Brain microvascular endothelial cell (primary cell): ENCODE measurements around the gene DLG2.

ENCODE experiments used
- DNase-seq: peaks from one replicate; pipeline ENCODE4 v3.0.0-alpha.2; 2020
- H3K27ac ChIP-seq: fragments of 250-450 bp; sonication (Bioruptor Pico); 2 replicates; pipeline ENCODE4 v1.5.1; 2020; ENCODE audit warnings: mild to moderate bottlenecking, moderate library complexity
- H3K27me3 ChIP-seq: fragments of 250-450 bp; sonication (Bioruptor Pico); replicated peaks from 2 replicates; pipeline ENCODE4 v1.5.1; 2020; ENCODE audit warnings: mild to moderate bottlenecking
- H3K36me3 ChIP-seq: fragments of 250-450 bp; sonication (Bioruptor Pico); replicated peaks from 2 replicates; pipeline ENCODE4 v1.5.1; 2020; ENCODE audit warnings: mild to moderate bottlenecking
- H3K4me3 ChIP-seq: 2 replicates; pipeline ENCODE4 v1.5.1; 2011; ENCODE audit warnings: low read depth, mild to moderate bottlenecking, control low read depth, low read length, moderate library complexity
- CTCF ChIP-seq: IDR thresholded peaks from 2 replicates; pipeline ENCODE4 v1.5.1; 2011; ENCODE audit warnings: low read depth, mild to moderate bottlenecking, moderate library complexity, low read length, control low read depth, inconsistent platforms; ENCODE audit errors: missing control alignments
- in situ Hi-C: cut with HindIII; loops from 2 replicates; pipeline ENCODE4 v1.10.0; 2017; ENCODE audit warnings: low sequenced_read_pairs, low pct_ligation_motif_present

Gene DLG2

DNA sequence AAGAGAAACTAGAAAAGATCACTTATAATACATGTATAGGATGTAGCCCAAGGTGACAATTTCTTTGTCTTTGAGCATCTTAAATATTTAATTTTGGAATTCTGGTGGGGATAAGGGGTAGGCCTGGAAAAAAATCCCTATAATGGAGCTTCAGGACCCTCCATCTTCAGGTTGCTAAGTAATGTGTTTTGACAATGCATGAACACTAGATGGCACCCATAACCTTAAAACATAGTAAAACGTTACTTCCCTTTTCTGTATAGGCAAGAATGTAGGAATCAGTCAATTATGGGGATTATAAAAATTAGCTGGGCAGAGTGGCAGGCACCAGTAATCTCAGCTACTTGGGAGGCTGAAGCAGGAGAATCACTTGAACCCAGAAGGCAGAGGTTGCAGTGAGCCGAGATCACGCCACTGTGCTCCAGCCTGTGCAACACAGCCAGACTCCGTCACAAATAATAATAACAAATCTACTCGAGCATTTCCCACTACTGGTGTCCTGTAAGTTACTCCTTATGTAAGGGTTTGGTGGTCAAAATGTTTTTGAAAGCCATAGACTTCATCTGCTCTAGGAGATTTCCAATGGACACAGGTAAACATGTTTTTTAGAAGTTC, 1799.1 kb downstream of the DLG2 start:
- H3K36me3 ChIP-seq = no peaks in the 10 kb centered on the region
- no peaks in the 10 kb centered on the region for H3K27me3 ChIP-seq
- H3K27ac ChIP-seq = peak overlapping the region; percentile 34
- in situ Hi-C loops = no loop called here
- TF ChIP-seq CTCF = peak; percentile 50
- peak; percentile 35 for DNase-seq
- peak overlapping the region; percentile 2 for H3K4me3 ChIP-seq

DNA sequence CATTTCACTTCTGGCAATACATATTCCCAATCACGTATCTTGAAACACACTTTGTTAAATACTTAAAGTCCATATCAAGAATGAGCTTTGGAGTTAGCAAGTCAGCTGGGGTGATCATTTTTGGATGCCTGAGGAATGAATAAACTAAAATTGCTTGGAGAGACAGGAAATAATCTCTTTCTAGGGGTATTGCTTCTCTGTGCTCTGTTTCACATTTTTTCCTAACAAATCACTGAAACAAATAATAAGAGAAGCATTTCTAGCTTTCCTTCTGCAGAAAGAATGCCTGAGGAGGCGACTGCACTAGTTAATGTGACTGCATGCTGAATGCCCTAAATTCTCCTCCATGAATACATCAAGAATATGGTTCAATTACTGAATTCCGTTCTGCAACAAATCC, 1799.6 kb downstream of the DLG2 start:
- DNase-seq = peak; percentile 18
- Histone ChIP-seq H3K27me3 (no peaks in the 10 kb centered on the region), H3K27ac (peak overlapping the region; percentile 34), H3K4me3 (no peak overlapping the region), H3K36me3 (no peaks in the 10 kb centered on the region)
- in situ Hi-C loops = no loop called here
- no peak for TF ChIP-seq CTCF

- in situ Hi-C loops = no loop called here
- no peak for TF ChIP-seq CTCF
- no peak overlapping the region for H3K4me3 ChIP-seq
- H3K36me3 ChIP-seq = no peaks in the 10 kb centered on the region
- DNase-seq = no peak
- H3K27ac ChIP-seq = no peak overlapping the region
- no peaks in the 10 kb centered on the region for H3K27me3 ChIP-seq
Observed at GRCh38 chr11:83826078-83826477, 1801.1 kb downstream of the DLG2 start.

DNA sequence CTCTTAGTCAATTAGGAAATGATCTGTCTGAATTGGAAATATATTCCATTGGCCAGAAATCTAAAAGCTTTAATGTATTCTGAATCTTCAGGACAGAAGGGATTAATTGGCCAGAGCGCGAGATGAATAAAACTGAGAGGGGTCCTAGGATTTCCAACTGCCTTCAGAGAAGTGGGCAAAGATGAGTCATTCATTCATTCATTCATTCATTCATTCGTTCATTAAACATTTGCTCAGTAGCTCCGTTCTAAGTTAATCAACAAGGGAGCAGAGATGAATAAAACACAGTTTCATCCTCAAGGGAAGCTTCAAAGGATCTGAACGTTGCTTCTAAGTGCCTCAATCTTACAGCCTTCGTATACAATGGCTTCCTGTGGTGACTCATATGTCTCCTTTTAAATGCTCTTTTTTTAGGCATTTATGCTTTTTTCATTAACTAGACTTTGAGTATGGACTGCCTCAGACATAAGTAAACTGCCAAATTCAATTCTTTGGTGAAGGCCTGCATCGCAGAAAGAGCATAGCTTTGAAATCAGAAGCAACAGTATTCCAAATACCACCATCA, 1803.6 kb downstream of the DLG2 start:
- Histone ChIP-seq H3K27ac (no peak overlapping the region), H3K36me3 (no peaks in the 10 kb centered on the region), H3K4me3 (no peak overlapping the region), H3K27me3 (no peaks in the 10 kb centered on the region)
- TF ChIP-seq CTCF = no peak
- DNase-seq = no peak
- in situ Hi-C loops = loop anchor here (25.0 kb wide), 1 partner anchor 536 kb away; the partner anchor contains the start of gene CCDC90B

DNA sequence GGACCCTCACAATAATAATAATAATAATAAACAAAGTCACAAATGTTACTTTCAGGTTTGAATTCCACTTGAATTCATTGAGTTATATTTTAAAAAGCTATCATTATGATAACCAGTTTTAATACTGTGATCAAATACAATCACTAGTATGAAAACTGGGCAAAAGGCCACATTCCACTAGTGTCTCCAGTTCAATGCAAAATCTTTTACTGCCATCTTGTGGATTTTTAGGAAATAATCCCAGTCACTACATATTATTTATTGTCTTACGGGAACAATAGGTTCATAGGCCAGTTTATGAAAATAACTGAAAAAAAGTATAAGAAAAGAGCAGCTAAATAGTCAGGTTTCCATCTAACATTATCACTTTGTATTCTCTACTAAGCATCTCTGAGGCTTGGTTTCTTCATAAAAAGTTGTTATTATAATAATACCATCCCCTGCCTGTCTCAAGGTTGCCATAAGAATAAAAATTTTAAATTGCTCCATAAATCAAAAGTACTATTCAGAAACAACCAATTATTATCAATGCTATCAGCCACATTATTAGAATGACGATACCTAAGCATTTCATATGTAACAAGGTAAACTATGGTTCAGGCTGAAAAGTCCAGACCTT, 1807.1 kb downstream of the DLG2 start:
- peak; percentile 32 for DNase-seq
- peak; percentile 40 for TF ChIP-seq CTCF
- no peaks in the 10 kb centered on the region for H3K27me3 ChIP-seq
- no peak overlapping the region for H3K4me3 ChIP-seq
- H3K27ac ChIP-seq = no peak overlapping the region
- in situ Hi-C loops = loop anchor here (25.0 kb wide), 1 partner anchor 533 kb away; the partner anchor contains the start of gene CCDC90B
- no peaks in the 10 kb centered on the region for H3K36me3 ChIP-seq

GRCh38 chr11:83818349-83818748, 1808.8 kb downstream of the DLG2 start:
- H3K27ac ChIP-seq = no peak overlapping the region
- no peaks in the 10 kb centered on the region for H3K36me3 ChIP-seq
- no peak for TF ChIP-seq CTCF
- DNase-seq = peak; percentile 24
- no peak overlapping the region for H3K4me3 ChIP-seq
- no peaks in the 10 kb centered on the region for H3K27me3 ChIP-seq
- in situ Hi-C loops = loop anchor here (25.0 kb wide), 1 partner anchor 531 kb away; the partner anchor contains the start of gene CCDC90B
